HG02970 (cell line): Measurements from ENCODE around the gene HES3.
"Not testable (repeated sequence)": the region's sequence is repeated elsewhere in the genome, so short reads cannot be mapped to it uniquely, and the experiment has no call there.

Experiments
- ATAC-seq: cut with Tn5 transposase; IDR thresholded peaks from one replicate; pipeline ENCODE4 v1.9.1; 2021; ENCODE audit warnings: mild to moderate bottlenecking, moderate library complexity, moderate number of reproducible peaks; ENCODE audit not compliant: unreplicated experiment, low FRiP score

Gene HES3

GRCh38 chr1:6218375-6219164 lies 25.4 kb upstream of the HES3 start:
- ATAC-seq, result no peak

- not testable (repeated sequence) for ATAC-seq
These were observed 24.3 kb upstream of the HES3 start for GRCh38 chr1:6219641-6220040.

GRCh38 chr1:6220236-6220635 lies 23.7 kb upstream of the HES3 start:
- ATAC-seq, result no peak

DNA sequence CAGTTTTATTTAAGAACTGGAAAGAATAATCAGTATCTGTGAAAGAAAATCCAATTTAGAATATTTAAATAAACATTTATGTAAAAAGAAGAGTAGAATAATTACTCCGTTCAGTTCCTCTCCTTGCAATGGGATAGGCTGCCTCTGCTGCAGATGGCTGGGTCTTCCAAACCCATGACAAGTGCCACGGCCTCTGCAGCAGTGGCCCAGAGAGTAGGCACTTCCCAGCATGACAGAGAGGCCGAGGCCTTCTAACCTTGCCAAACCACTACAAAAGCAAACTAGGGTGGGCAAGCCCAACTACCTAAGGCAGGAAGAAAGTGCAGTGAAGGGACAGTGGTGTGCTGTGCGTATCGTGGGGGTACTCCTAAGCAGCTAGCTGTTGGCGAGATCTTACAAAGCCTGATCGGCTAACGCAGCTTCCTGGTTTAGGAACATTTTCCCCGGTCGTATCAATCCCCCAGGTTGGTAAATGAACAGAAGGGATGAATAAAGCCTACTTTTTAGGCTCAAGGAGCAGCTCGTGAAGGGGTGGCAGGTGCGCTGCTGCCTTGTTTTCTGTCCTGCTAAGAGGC lies 22.7 kb upstream of the HES3 start:
- ATAC-seq, result no peak

DNA sequence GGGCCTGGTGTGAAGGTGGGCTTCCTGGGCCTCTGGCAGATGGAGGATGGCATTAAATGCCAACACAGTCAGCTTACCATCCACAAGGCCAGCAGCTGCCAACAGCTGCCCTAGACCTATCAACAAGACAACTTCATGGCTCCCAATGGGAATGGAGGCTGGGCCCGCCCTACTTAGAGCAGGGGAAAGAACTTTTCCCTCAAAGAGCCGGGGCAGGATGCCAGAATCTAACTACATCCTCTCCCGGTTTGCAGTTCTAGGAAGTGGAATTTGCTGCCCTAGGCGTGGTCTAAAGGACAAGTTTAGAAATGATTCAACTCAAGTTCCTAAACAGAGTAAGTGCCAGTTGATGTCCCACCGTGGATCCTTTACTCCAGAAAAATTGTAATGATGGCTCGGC lies 21.3 kb upstream of the HES3 start:
- no peak for ATAC-seq

DNA sequence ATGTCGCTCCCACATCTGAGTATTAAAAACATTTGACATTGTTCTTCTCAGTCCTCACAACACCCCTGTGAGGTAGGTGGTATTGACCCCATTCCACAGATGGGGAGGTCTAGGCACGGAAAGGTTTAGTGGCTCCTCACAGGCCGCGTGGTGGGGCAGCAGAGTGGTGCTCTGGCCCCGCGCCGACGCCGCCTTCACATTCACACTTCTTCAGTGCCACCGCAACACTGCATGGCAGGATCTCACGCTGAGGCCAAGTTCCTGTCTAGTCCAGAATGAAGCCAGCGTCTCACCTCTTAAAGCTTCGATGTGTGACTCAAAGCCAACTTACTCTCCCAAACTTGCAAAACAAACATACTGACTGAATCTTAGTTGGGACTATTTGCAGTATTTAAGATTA lies 20.4 kb upstream of the HES3 start:
- ATAC-seq, result no peak

- no peak for ATAC-seq
These were observed 19.3 kb upstream of the HES3 start for GRCh38 chr1:6224718-6225117.

GRCh38 chr1:6225651-6226050 lies 18.3 kb upstream of the HES3 start:
- ATAC-seq, result no peak

GRCh38 chr1:6233376-6233775 lies 10.6 kb upstream of the HES3 start:
- ATAC-seq, result no peak

GRCh38 chr1:6234502-6235295 lies 9.3 kb upstream of the HES3 start:
- no peak for ATAC-seq

GRCh38 chr1:6235296-6235677 lies 8.7 kb upstream of the HES3 start:
- ATAC-seq, result peak; percentile 35

DNA sequence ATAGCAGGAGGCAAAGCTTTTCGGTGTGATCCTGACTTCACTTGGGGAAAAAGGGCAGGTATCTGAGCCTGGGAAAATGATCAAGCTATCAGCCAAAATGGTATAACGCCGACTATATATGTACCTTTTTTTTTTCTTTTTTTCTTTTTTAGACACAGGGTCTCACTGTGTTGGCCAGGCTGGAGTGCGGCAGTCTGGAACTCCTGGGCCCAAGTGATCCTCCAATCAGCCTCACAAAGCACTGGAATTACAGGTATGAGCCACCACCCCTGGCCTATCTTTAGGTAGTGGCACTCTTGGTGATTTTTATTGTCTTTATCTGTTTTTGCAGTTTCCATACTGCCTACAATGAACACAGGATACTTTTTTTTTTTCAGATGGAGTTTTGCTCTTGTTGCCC lies 6.9 kb upstream of the HES3 start:
- ATAC-seq, result no peak

- ATAC-seq, result no peak
These were observed 4.7 kb upstream of the HES3 start for GRCh38 chr1:6239213-6239752.

DNA sequence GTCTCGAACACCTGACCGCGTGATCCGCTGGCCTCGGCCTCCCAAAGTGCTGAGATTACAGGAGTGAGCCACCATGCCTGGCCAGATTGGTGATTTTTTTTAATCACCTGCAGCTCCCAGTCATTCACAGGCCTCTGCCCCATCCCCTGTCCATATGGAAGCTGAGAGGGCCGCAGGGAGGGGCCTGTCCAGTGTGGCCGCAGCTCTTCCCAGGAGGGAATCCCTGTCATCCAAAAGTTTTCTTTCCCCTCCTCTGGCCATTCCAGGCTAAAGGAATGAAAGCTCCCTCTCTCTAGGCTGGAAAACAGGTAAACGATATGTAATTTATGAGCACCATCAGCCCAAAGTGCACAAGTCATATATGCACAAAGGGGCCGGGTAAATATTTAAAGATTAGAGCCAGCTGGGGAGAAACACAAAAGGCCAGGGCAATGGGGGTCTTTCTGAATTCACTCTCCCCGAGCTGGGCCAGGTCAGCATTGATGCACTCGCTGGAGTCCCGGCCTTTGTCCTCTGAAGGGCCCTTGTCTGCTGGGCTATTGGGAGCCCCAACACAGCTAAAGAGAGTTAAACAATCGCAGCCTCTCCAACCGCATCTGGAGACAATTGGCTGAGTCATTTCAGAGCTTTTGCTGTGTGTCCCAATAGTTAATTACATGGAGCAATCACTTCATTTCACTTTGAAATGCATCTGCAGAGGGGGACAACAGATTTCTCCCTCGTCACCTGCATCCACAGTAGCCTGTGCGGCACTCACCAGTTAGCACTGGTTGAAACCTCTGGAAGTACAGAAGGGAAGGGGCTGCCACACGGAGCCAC lies 3.8 kb upstream of the HES3 start:
- ATAC-seq, result no peak

DNA sequence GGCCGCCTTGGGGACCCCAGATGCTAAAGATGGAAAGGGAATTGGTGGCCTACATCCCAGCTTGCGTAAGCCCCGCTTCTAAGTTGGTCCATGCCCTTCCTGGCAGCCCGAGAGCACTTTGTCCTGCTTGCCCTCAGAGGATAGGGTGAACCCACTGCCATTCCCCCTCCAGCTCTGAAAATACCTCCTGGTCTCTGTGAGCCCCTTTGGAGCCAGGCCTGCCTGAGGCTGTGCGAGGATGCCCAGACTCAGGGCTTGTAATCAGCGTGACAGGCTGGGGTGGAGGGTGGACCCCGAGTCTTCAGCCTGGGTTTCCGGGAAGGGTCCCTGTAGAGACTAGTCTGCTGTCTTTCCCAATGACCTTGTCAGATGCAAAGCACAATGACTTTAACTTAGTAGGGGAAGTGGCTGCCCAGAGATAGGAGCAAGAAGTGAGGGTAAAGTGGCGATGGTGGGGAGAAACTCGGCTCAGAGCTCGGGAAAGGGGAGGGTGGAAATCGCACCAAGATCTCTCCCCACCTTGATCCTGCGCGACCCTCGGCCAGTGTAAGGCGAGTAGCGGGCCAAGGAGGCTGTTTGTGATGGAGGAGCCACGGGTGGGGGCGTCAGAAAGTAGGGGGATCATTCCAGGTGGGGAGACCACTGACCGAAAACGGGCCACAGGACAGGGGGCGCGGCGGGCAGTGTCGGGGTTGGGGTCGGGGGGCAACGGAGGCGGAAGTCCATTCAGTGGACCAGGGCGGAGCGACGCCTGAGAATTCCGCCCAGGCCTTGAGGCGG lies 2.7 kb upstream of the HES3 start:
- no peak for ATAC-seq

DNA sequence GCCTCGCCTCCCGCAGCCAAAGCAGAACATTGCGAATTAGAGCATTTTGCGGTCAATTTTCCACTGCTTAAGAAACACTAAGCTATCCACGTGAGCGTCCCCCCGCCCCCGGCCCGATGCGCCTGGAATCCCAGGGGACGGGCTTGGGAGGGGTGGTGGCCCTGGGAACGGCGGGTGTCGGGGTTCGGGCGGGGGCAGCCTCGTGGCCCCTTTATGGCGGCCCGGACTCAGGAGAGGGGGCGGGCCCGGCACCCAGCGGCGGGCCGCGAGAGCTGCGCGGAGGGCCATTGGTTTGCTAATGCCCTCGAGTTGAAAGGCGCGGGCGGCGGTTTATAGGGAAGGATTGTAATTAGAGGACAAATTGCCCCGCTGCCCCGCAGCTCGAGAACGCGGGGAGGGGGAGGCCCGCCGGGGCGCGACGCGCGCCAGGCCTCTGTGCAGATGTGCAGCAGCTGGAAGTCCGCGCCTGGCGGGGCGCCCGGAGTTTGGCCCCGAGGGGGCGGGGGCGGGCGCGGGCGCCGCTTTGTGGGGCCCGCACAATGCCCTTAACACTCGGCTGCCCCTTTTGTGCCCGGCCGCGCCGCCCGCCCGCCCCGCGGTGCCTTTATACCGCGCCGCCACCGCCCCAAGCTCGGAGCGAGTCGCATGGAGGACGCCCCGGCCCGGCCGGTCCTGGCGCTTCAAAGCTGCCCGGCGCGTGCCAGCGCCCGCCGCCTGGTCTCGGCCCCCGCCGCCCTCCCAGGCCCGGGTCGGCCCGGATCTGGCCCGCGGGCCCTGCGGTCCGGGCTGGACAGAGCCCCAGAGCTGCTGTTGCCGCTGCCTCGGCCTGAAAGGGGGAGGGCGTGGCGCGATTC lies 1.9 kb upstream of the HES3 start:
- no peak for ATAC-seq

- ATAC-seq, result no peak
These were observed 735 bp upstream of the HES3 start for GRCh38 chr1:6243053-6243834.

DNA sequence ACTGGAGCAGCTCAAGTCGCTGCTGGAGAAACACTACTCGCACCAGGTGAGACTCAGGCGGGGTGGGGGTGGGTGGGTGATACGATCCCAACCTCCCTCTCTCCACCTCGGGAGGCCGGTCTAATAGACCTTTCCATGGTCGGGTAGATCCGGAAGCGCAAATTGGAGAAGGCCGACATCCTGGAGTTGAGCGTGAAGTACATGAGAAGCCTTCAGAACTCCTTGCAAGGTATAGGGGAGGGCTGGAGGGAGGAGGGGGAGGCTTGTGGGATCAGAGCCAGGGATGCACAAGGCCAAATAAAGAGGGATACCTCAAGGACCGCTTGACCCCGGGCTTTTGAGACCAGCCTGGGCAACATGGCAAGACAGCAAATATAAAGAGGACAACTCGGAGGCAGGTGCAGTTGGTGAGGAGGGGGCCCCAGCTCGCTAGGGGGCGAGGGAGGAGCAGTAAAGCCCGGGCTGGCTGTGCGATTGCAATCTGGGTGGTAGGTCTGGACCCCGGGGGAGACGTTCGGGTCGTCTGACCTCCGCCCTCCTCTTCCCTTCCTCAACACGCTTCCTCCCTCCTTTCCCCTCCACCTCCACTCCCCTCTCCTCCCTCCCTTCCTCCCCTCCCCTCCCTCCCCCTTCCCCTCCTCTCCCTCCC lies 546 bp downstream of the HES3 start:
- ATAC-seq, result no peak
